Eye (tissue), 1 donor: Measurements from ENCODE around the gene PNO1.
"Not testable (repeated sequence)": the region's sequence is repeated elsewhere in the genome, so short reads cannot be mapped to it uniquely, and the experiment has no call there.

Experiments used
- DNase-seq: peaks from one replicate; pipeline ENCODE4 v3.0.0-alpha.2; 2015

The PNO1 gene

GRCh38 chr2:68158134-68158447 lies 403 bp downstream of the PNO1 start:
- DNase-seq = no peak

DNA sequence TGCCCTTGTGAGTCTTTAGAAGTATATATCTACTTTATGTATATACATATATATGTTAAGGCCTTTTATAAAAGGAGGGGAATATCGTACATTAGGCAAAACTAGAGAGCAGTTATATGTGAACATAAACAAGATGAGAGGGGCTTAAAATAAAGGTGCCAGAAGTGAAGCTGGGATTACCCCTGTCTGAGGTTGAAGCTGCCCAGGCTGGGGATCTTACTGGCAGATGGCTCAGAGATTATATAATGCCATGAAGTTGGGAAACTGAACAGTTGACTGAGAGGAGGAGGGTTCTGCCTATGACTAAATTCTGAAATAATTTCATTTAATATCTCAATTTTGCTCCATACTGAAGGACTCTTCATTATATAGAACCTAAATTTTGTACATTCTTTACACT lies 6.0 kb downstream of the PNO1 start:
- DNase-seq = no peak

DNA sequence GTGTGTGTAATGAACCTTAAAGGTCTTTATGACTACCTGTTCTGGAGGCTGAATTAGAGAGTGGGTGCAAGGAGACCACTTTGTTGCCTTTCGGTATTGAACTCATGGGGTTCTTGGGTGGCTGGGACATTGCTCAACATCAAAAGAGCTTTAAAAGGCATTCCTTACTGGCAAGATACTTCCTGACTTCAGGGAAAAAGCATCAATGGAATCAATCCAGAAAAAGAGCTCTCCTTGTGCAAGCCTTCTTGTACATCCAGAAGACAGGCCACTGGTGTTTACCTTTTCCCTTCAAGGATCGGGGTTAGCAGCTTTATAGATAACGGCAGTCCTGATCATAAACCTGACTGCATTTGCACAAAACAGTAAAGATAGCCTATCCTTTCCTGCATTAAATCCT lies 9.5 kb downstream of the PNO1 start:
- no peak for DNase-seq

- DNase-seq = no peak
Measured at GRCh38 chr2:68169308-68169707, 11.6 kb downstream of the PNO1 start.

DNA sequence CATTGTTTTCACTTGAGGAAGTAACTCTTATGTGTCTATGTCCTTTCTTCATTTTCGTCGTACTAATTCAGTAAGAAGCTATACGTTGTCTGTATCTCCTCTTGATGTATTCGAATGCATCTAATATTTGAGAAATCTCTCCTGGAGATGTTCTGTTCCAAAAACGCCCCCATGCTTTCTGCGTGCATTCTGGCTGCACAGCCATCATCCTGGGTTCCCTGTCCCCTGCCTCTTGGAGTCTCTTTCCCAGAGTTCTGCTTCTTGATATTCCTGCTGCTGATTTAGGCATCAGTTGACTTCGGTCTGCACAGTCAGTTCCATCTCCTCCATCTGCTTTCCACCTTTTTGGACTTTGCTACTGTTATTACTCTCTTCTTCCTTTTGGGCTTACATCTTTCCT lies 13.5 kb downstream of the PNO1 start:
- no peak for DNase-seq

- DNase-seq = no peak
Measured at GRCh38 chr2:68171684-68172083, 14.0 kb downstream of the PNO1 start.

- no peak for DNase-seq
Measured at GRCh38 chr2:68172521-68172920, 14.8 kb downstream of the PNO1 start.

DNA sequence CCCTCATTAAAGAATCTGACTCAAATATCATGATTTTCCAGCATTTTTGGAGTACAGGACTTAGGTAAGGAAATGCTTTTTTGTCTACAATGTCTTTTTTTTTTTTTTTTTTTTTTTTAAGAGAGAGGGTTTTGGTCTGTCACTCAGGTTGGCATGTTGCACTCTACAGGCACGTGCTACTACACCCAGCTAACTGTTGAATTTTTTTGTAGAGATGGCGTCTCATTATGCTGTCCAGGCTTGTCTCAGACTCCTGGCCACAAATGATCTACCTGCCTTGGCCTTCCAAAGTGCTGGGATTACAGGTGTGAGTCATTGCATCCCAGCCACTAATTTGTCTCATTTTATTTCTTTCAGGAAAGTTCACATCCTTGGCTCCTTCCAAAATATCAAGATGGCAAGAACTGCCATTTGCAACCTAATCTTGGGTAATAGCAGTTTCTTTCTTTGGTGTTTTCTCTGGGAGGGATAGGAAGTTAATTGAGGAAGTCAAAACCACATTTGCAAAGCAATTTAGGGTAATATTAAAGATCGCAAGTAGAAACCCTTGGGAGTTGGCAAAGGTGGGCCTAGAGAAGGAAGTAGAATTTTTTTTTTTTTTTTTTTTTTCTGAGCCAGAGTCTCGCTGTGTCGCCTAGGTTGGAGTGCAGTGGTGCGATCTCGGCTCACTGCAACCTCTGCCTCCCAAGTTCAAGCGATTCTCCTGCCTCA lies 15.5 kb downstream of the PNO1 start:
- no peak for DNase-seq

GRCh38 chr2:68175210-68175609 lies 17.5 kb downstream of the PNO1 start:
- not testable (repeated sequence) for DNase-seq

DNA sequence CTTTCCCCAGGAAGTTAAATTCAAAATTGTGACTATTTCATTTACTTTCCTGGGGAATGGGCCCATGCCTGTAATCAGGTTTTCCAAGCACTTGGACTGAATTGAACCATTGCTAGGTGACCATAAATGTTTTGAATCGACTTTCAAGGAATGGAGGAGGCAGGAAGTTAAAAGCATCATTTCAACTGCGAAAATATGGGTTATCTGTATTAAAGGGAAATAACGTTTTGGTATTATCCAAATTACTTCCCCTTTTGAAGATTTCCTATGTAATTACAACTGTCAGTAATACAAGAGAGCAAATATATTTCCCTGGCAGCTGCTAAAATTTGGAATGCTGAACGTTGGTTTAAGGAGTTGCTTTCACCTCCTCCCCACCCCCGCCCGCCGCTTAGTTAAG lies 19.0 kb downstream of the PNO1 start:
- no peak for DNase-seq

- DNase-seq = no peak
Measured at GRCh38 chr2:68177541-68177940, 19.9 kb downstream of the PNO1 start.

- DNase-seq = no peak
Measured at GRCh38 chr2:68178432-68178831, 20.7 kb downstream of the PNO1 start.

GRCh38 chr2:68178954-68179627 lies 21.4 kb downstream of the PNO1 start:
- no peak for DNase-seq

DNA sequence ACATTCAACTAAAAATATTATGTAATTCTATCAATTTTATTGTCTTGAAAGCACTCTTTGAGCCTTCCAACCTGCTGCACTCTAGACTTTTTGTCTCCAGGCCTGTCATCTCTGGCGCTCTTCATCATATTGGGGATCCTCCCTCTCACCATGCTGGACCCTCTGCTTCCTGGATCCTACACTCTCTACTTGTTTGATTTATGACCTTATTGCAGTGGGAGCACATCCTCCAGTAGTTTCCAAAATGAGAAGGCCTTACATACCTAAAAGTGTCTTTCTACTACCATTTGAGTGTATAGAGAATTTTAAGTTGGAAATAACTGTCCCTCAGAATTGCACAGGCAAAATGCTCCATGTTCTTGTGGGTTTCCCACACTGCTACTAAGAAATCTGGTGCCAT lies 25.2 kb downstream of the PNO1 start:
- DNase-seq = no peak

DNA sequence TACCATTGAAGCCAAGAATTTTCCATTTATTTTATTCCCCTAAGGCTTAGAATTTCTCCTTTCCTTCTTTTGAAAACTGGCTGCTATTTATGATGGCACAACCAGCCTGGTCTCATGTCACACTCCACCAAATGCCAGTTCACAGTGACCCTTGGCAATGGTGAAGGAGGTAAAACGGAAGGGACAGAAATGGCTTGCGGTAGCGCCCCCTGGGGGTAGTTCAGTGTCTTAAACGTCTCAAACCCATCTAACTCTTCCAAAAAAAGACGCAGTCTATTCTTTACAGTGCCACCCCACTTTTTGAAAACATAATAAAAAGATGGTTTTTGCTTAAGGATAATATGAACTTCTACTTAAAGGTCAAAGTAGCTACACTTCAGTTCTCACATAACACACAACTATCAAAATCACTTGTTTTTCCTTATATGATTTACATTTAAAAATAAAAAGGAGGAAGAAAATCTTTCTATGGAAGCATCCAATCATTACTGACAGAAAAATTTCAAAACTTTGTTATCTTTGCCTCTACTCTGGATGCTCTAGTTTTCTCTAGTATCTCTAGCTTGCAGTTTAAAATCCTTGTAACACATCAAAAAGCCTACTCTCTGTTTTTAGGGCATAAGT lies 28.0 kb downstream of the PNO1 start:
- DNase-seq = peak; percentile 53

DNA sequence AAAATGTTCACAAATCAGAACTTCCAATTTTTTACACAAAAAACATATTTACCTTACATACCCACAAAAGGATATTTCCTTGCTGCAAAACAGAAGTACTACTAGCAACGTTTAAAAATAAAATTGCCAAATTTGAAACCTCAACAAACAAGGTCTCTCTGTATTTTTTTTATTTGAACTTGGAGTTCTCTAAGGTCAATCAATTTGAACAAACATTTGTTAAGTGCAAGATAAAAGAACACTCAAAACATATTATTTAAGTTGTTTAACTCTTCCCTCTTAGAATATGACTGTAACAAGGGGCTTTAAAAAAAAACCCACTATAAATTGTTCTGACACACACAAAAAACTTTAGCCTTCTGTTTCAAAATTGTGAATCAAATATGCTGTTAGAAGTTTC lies 29.6 kb downstream of the PNO1 start:
- no peak for DNase-seq

GRCh38 chr2:68188831-68189230 lies 31.1 kb downstream of the PNO1 start:
- no peak for DNase-seq

GRCh38 chr2:68189991-68190784 lies 32.5 kb downstream of the PNO1 start:
- DNase-seq = no peak

GRCh38 chr2:68190991-68191731 lies 33.5 kb downstream of the PNO1 start:
- DNase-seq = no peak

DNA sequence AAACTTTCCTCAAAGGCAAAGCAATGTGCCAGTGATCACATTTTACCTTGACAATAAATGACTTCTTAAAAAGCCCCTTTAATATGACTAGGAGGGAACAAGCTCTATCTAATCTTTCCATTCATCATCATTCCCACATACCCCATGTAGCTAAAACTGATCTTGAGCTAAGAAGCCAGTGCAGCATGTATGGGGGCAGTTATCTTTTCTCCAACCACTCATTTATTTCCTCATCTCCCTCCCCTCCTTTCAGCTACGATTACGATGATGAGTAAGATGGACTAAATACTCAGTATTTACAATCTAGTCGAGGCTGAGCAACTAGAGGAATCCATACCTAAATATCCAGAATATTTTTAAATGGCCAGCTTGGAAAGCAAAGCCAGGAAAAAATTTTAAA lies 35.5 kb downstream of the PNO1 start:
- DNase-seq = no peak

- no peak for DNase-seq
Measured at GRCh38 chr2:68193787-68194372, 36.2 kb downstream of the PNO1 start.

GRCh38 chr2:68195096-68195495 lies 37.4 kb downstream of the PNO1 start:
- DNase-seq = no peak
